GM12878 (cell line): ENCODE results near the gene MCM5. TPM values are rescaled to one million over a fixed set of nuclear protein-coding genes. Genes with fewer than 3 reads are reported as not detected.

Experiments
- CBX3 ChIP-seq: fragments of 200-600 bp; sonication (generic); IDR thresholded peaks from 2 replicates; pipeline ENCODE4 v1.6.1; 2016; ENCODE audit warnings: low read depth, borderline replicate concordance
- CTCF ChIP-seq, 3 experiments: IDR thresholded peaks in 2 of 3; conservative IDR thresholded peaks in 1 of 3; 2 replicates each; pipeline ENCODE4 v1.5.1; 2011; ENCODE audit warnings: low read depth in 3 of 3, low read length in 3 of 3, mild to moderate bottlenecking in 3 of 3, control low read depth in 2 of 3, moderate library complexity in 2 of 3, inconsistent platforms in 1 of 3, mixed read lengths in 1 of 3; ENCODE audit not compliant: control insufficient read depth in 2 of 3, insufficient read depth in 1 of 3; ENCODE audit errors: extremely low read depth in 1 of 3
- ELK1 ChIP-seq: IDR thresholded peaks from 2 replicates; pipeline ENCODE4 v1.6.1; 2012; ENCODE audit warnings: low read depth, low read length, improper control_type of control experiment
- ESRRA ChIP-seq: IDR thresholded peaks from 2 replicates; pipeline ENCODE4 v1.6.1; 2012; ENCODE audit warnings: mild to moderate bottlenecking, low read length, improper control_type of control experiment
- JUNB ChIP-seq: IDR thresholded peaks from 2 replicates; pipeline ENCODE4 v1.6.1; 2016; ENCODE audit warnings: antibody characterized with exemption, mild to moderate bottlenecking
- LARP7 ChIP-seq: fragments of 450-650 bp; IDR thresholded peaks from 2 replicates; pipeline ENCODE4 v1.6.1; 2017; ENCODE audit warnings: mild to moderate bottlenecking
- MXI1 ChIP-seq: fragments of 150-350 bp; IDR thresholded peaks from 2 replicates; pipeline ENCODE4 v1.6.1; 2011; ENCODE audit warnings: low read depth, mild to moderate bottlenecking, inconsistent platforms, low read length, improper control_type of control experiment
- MYC ChIP-seq: IDR thresholded peaks from 2 replicates; pipeline ENCODE4 v1.6.1; 2011; ENCODE audit warnings: mild to moderate bottlenecking, low read length, moderate library complexity, inconsistent platforms; ENCODE audit not compliant: insufficient read depth, insufficient replicate concordance, insufficient read length, severe bottlenecking
- NR2C2 ChIP-seq: IDR thresholded peaks from 2 replicates; pipeline ENCODE4 v1.6.1; 2011; ENCODE audit warnings: borderline replicate concordance, low read depth; ENCODE audit not compliant: control insufficient read depth, insufficient read length
- NRF1 ChIP-seq: conservative IDR thresholded peaks from 2 replicates; pipeline ENCODE4 v1.6.1; 2011; ENCODE audit warnings: mild to moderate bottlenecking, low read depth, low read length, improper control_type of control experiment
- PAX5 ChIP-seq: IDR thresholded peaks from 2 replicates; pipeline ENCODE4 v1.6.1; 2011; ENCODE audit warnings: low read depth, low read length, borderline replicate concordance
- RELB ChIP-seq: fragments of 450-650 bp; IDR thresholded peaks from 2 replicates; pipeline ENCODE4 v1.6.1; 2017; ENCODE audit warnings: low read depth, mild to moderate bottlenecking, moderate library complexity
- RUNX3 ChIP-seq: IDR thresholded peaks from 2 replicates; pipeline ENCODE4 v1.6.1; 2012; ENCODE audit warnings: low read length, inconsistent platforms
- SUPT20H ChIP-seq: IDR thresholded peaks from 2 replicates; pipeline ENCODE4 v1.6.1; 2011; ENCODE audit warnings: low read depth, mild to moderate bottlenecking, low read length, moderate library complexity, borderline replicate concordance; ENCODE audit not compliant: control insufficient read depth
- SUZ12 ChIP-seq: fragments of 200-600 bp; sonication (generic); IDR thresholded peaks from one replicate; pipeline ENCODE4 v1.6.1; 2018; ENCODE audit warnings: antibody characterized with exemption, mild to moderate bottlenecking; ENCODE audit not compliant: unreplicated experiment
- YBX1 ChIP-seq: fragments of 450-650 bp; IDR thresholded peaks from 2 replicates; pipeline ENCODE4 v1.6.1; 2016; ENCODE audit warnings: antibody characterized with exemption
- polyA plus RNA-seq, 11 experiments: library from polyadenylated mRNA; depleted of rRNA in 4 of 11; unstranded in 6 of 11; stranded (reverse) in 5 of 11; fragments of >200 nt; fragmentation: Nextera tagmentation in 4 of 11; fragmentation: Illumina TruSeq in 1 of 11; extraction: Ambion mirVana in 4 of 11; extraction: Trizol in 1 of 11; gene quantifications; 1 replicate in 1 of 11; 2 replicates in 10 of 11; pipeline versions ENCODE4 v1.2.1 to v1.2.3, GENCODE V29; 2011 to 2016; ENCODE audit warnings: inconsistent platforms in 2 of 11, missing spikeins in 2 of 11, low read depth in 1 of 11
- total RNA-seq, 4 experiments: library from RNA; depleted of rRNA in 3 of 4; stranded (reverse); fragments of >200 nt in 3 of 4; fragmentation: Illumina TruSeq in 1 of 4; extraction: Trizol in 1 of 4; gene quantifications; 2 replicates each; pipeline versions ENCODE4 v1.2.1 to v1.2.3, GENCODE V29; 2013 to 2021

MCM5 gene
- total and polyA plus RNA-seq, 10 of the 15 experiments (the other 5 are each of a cell fraction or from before 2014, with no cell fraction given): 14.1 to 360 (median 164) TPM

- TF ChIP-seq RELB (peak; percentile 94), ESRRA (no peak), SUPT20H (no peak), SUZ12 (no peak), PAX5 (peak; percentile 16; the same call in 1 of the 2 replicates), NR2C2 (no peak), CTCF (IDR thresholded peaks at IDR 0.05 in 2 of 3, conservative IDR thresholded peaks at IDR 0.05 in 1 of 3; ENCODE audit: control insufficient read depth in 2 of 3, extremely low read depth in 1 of 3, insufficient read depth in 1 of 3, low read depth in 3 of 3, low read length in 3 of 3) (no peak), CBX3 (no peak), RUNX3 (peak; percentile 63), MYC (no peak), ELK1 (peak; percentile 45; the same call in 1 of the 2 replicates), NRF1 (no peak), YBX1 (no peak), MXI1 (peak; percentile 79), JUNB (no peak; the same call in 1 of the 2 replicates), LARP7 (peak; percentile 84)
Measured at GRCh38 chr22:35399678-35400500, at the start of gene MCM5 (continued).
